Adrenal gland (tissue), 12 donors: ENCODE data around the gene TMEM132D. TPM values are rescaled to one million over a fixed set of nuclear protein-coding genes. Genes with fewer than 3 reads are reported as not detected.

Experiments used
- DNase-seq, 7 donors: peaks; one replicate each; pipeline ENCODE4 v3.0.0-alpha.2; 2019 to 2020
- H3K27ac ChIP-seq, 5 donors: fragments of 200-600 bp; sonication (generic) in 4 of 5; 1 replicate in 3 of 5; 2 replicates in 2 of 5; pipeline versions ENCODE4 v1.5.1 to v1.8.0; 2016 to 2020; ENCODE audit warnings: mild to moderate bottlenecking in 1 of 5
- H3K27me3 ChIP-seq: fragments of 200-600 bp; 2 replicates; pipeline ENCODE4 v1.8.0; 2021
- H3K36me3 ChIP-seq, 2 donors: fragments of 200-600 bp; replicated peaks in 1 of 2; 1 replicate in 1 of 2; 2 replicates in 1 of 2; pipeline versions ENCODE4 v1.5.1 to v1.8.0; 2018 to 2022
- H3K4me1 ChIP-seq, 2 donors: fragments of 200-600 bp; replicated peaks in 1 of 2; 1 replicate in 1 of 2; 2 replicates in 1 of 2; pipeline versions ENCODE4 v1.5.1 to v1.8.0; 2018 to 2021
- H3K4me3 ChIP-seq, 4 donors: fragments of 200-600 bp; sonication (generic) in 3 of 4; one replicate each; pipeline ENCODE4 v1.5.1; 2016 to 2018
- H3K9me3 ChIP-seq, 3 donors: fragments of 200-600 bp; sonication (generic) in 1 of 3; replicated peaks in 1 of 3; 1 replicate in 2 of 3; 2 replicates in 1 of 3; pipeline versions ENCODE4 v1.5.1 to v1.8.0; 2016 to 2021
- CTCF ChIP-seq, 6 experiments: fragments of 450-650 bp in 4 of 6; fragments of 200-600 bp in 2 of 6; sonication (generic) in 1 of 6; IDR thresholded peaks; 1 replicate in 5 of 6; 2 replicates in 1 of 6; pipeline versions ENCODE4 v1.5.1 to v1.8.0; 2016 to 2021; ENCODE audit warnings: antibody characterized with exemption in 6 of 6, mild to moderate bottlenecking in 2 of 6, moderate library complexity in 1 of 6
- POLR2A ChIP-seq, 2 donors: fragments of 450-650 bp; IDR thresholded peaks; one replicate each; pipeline ENCODE4 v1.6.1; 2017; ENCODE audit warnings: antibody characterized with exemption in 2 of 2, mild to moderate bottlenecking in 2 of 2, moderate library complexity in 1 of 2
- WGBS, 4 donors: extraction: QIAGEN DNeasy Blood & Tissue Kit in 2 of 4; methylation state at CpG; one replicate each; pipeline versions ENCODE4 v1.1.5 to v1.1.7; 2013 to 2017; 5-methylcytosine and 5-hydroxymethylcytosine counted together
- intact Hi-C, 2 donors: fragments of 100-400 bp; cut with DNase I; formaldehyde crosslinking; loops; one replicate each; pipeline versions ENCODE4 v1.14.1 to v1.15.0; 2022 to 2023
- polyA plus RNA-seq, 3 donors: library from polyadenylated mRNA; stranded (reverse); fragments of 200-250 nt in 2 of 3; fragments of 350-450 nt in 1 of 3; fragmentation: Illumina TruSeq in 1 of 3; extraction: RNeasy Lipid Tissue Mini Kit (QIAGEN cat#74804) in 1 of 3; gene quantifications; one replicate each; pipeline ENCODE4 v1.2.3, GENCODE V29; 2013 to 2014
- total RNA-seq, 9 donors: library from RNA; depleted of rRNA in 4 of 9; stranded (reverse); fragments of >200 nt in 4 of 9; fragments of 120-200 nt in 1 of 9; fragmentation: NEBNext Ultra II Directional in 1 of 9; extraction: Animal tissue kit (Norgen Biotek cat#: 25700) in 1 of 9; gene quantifications; one replicate each; pipeline versions ENCODE4 v1.1.0 to v1.2.4, GENCODE V29; 2013 to 2023
- donor health status: healthy with polysubstance abuse.
- donor health status: Bipolar disorder and iron deficiency.
- donor health status: DM: yes; HTN: yes; CAD: no.
- donor health status: DM: no; HTN: no; CAD: no.
- donor health status: DM: no; HTN: no; CAD: no.
- donor health status: DM: yes; HTN: yes; CAD: no.

The TMEM132D gene
- total and polyA plus RNA-seq, 12 donors: 0.03 to 0.83 (median 0.35) TPM; not detected in 8

- H3K4me3 ChIP-seq: no peak overlapping the region
- no peaks in the 10 kb centered on the region for H3K36me3 ChIP-seq
- H3K27ac ChIP-seq: no peak overlapping the region
- TF ChIP-seq CTCF (IDR thresholded peaks at IDR 0.05) (no peak), POLR2A (IDR thresholded peaks at IDR 0.05) (no peak)
- DNase-seq: no peak
- WGBS, 4 donors: 42 to 57% (median 50%) methylated on average over 4 of the region's 4 CpGs
- no peaks in the 10 kb centered on the region for H3K9me3 ChIP-seq
- H3K27me3 ChIP-seq: no peaks in the 10 kb centered on the region
- intact Hi-C loops: no loop called here
- H3K4me1 ChIP-seq: no peaks in the 10 kb centered on the region
These were observed 742.3 kb downstream of the TMEM132D start for GRCh38 chr12:129161511-129161910.

- intact Hi-C loops: no loop called here
- no peaks in the 10 kb centered on the region for H3K9me3 ChIP-seq
- DNase-seq: no peak
- H3K27ac ChIP-seq: no peak overlapping the region
- H3K36me3 ChIP-seq: no peaks in the 10 kb centered on the region
- no peaks in the 10 kb centered on the region for H3K27me3 ChIP-seq
- H3K4me1 ChIP-seq: no peaks in the 10 kb centered on the region
- no peak overlapping the region for H3K4me3 ChIP-seq
- TF ChIP-seq POLR2A (IDR thresholded peaks at IDR 0.05) (no peak), CTCF (IDR thresholded peaks at IDR 0.05) (no peak)
These were observed 743.5 kb downstream of the TMEM132D start for GRCh38 chr12:129160282-129160681.

GRCh38 chr12:129152351-129153104 is 751.3 kb downstream of the TMEM132D start:
- no peak overlapping the region for H3K4me3 ChIP-seq
- intact Hi-C loops: no loop called here
- H3K36me3 ChIP-seq: no peaks in the 10 kb centered on the region
- no peak overlapping the region for H3K27ac ChIP-seq
- no peak for DNase-seq
- no peaks in the 10 kb centered on the region for H3K4me1 ChIP-seq
- TF ChIP-seq CTCF (IDR thresholded peaks at IDR 0.05) (no peak), POLR2A (IDR thresholded peaks at IDR 0.05) (no peak)
- 45 to 52% (median 47%) methylated on average over 9 to 10 of the region's 10 CpGs for WGBS, 4 donors
- H3K9me3 ChIP-seq: no peaks in the 10 kb centered on the region
- H3K27me3 ChIP-seq: no peaks in the 10 kb centered on the region

GRCh38 chr12:129150721-129151120 is 753.1 kb downstream of the TMEM132D start:
- TF ChIP-seq CTCF (IDR thresholded peaks at IDR 0.05) (no peak), POLR2A (IDR thresholded peaks at IDR 0.05) (no peak)
- Histone ChIP-seq H3K9me3 (no peaks in the 10 kb centered on the region), H3K27ac (no peak overlapping the region), H3K4me3 (no peak overlapping the region), H3K36me3 (no peaks in the 10 kb centered on the region), H3K27me3 (no peaks in the 10 kb centered on the region), H3K4me1 (no peaks in the 10 kb centered on the region)
- no peak for DNase-seq
- 64 to 82% (median 71%) methylated on average over 9 to 11 of the region's 11 CpGs for WGBS, 4 donors
- intact Hi-C loops: no loop called here
